ENCODE results near the gene MORN5.

The MORN5 gene

GRCh38 chr9:122219856-122220672 lies 60.4 kb downstream of the MORN5 start:
- no peak overlapping the region for H3K4me3 ChIP-seq (replicated peaks in 1 of 2; ENCODE audit: low read depth in 2 of 2, low read length in 2 of 2)
- DNase-seq (ENCODE audit: low read depth in 2 of 2) = peak in 1 of 2 donors; percentile 22

GRCh38 chr9:122220673-122221182 lies 61.0 kb downstream of the MORN5 start:
- no peak for TF ChIP-seq CTCF (IDR thresholded peaks at IDR 0.05; ENCODE audit: low read depth, low read length)
- no peak for DNase-seq (ENCODE audit: low read depth in 2 of 2)
- no peak overlapping the region for H3K4me3 ChIP-seq (replicated peaks in 1 of 2; ENCODE audit: low read depth in 2 of 2, low read length in 2 of 2)

More at GRCh38 chr9:122219856-122220672, 60.4 kb downstream of the MORN5 start:
- TF ChIP-seq CTCF (IDR thresholded peaks at IDR 0.05; ENCODE audit: low read depth, low read length) = no peak

GRCh38 chr9:122221183-122221811 lies 61.6 kb downstream of the MORN5 start:
- no peak overlapping the region for H3K4me3 ChIP-seq (replicated peaks in 1 of 2; ENCODE audit: low read depth in 2 of 2, low read length in 2 of 2)
- DNase-seq (ENCODE audit: low read depth in 2 of 2) = no peak
- no peak for TF ChIP-seq CTCF (IDR thresholded peaks at IDR 0.05; ENCODE audit: low read depth, low read length)

- H3K4me3 ChIP-seq (replicated peaks in 1 of 2; ENCODE audit: low read depth in 2 of 2, low read length in 2 of 2) = no peak overlapping the region
- DNase-seq (ENCODE audit: low read depth in 2 of 2) = no peak
- no peak for TF ChIP-seq CTCF (IDR thresholded peaks at IDR 0.05; ENCODE audit: low read depth, low read length)
These were observed 63.1 kb downstream of the MORN5 start for GRCh38 chr9:122222791-122223190.

GRCh38 chr9:122223435-122223834 lies 63.7 kb downstream of the MORN5 start:
- no peak for TF ChIP-seq CTCF (IDR thresholded peaks at IDR 0.05; ENCODE audit: low read depth, low read length)
- no peak overlapping the region for H3K4me3 ChIP-seq (replicated peaks in 1 of 2; ENCODE audit: low read depth in 2 of 2, low read length in 2 of 2)
- no peak for DNase-seq (ENCODE audit: low read depth in 2 of 2)

GRCh38 chr9:122225312-122226141 lies 65.8 kb downstream of the MORN5 start:
- peak overlapping the region in 1 of 2 donors; percentile 11 for H3K4me3 ChIP-seq (replicated peaks in 1 of 2; ENCODE audit: low read depth in 2 of 2, low read length in 2 of 2)
- DNase-seq (ENCODE audit: low read depth in 2 of 2) = no peak
- no peak for TF ChIP-seq CTCF (IDR thresholded peaks at IDR 0.05; ENCODE audit: low read depth, low read length)

Measured in cardiac fibroblast (primary cell).